Measurements from ENCODE around the gene KRT38. TPM values are rescaled to one million over a fixed set of nuclear protein-coding genes. Genes with fewer than 3 reads are reported as not detected.

The KRT38 gene
- not detected for total RNA-seq

GRCh38 chr17:41440531-41441033, at the start of gene KRT38:
KRT38 (minus strand) TSS chr17:41440983; CDS start chr17:41440921, 62 bp downstream.
- no peak for DNase-seq (ENCODE audit: low spot score)
- no peak for ATAC-seq

- no peak for DNase-seq (ENCODE audit: low spot score)
Measured at GRCh38 chr17:41489531-41489930, 48.7 kb upstream of the KRT38 start, which contains the start of gene KRT36. KRT36 (minus strand) TSS chr17:41489910; CDS start chr17:41489864, 46 bp downstream.

GRCh38 chr17:41486809-41487530, 46.2 kb upstream of the KRT38 start:
- peak; percentile 48 for ATAC-seq
- DNase-seq (ENCODE audit: low spot score): no peak

More at GRCh38 chr17:41489531-41489930, 48.7 kb upstream of the KRT38 start, which contains the start of gene KRT36:
- ATAC-seq: no peak

- no peak for DNase-seq (ENCODE audit: low spot score)
Measured at GRCh38 chr17:41486316-41486715, 45.5 kb upstream of the KRT38 start.

GRCh38 chr17:41484920-41485904, 44.4 kb upstream of the KRT38 start:
- ATAC-seq: no peak
- DNase-seq (ENCODE audit: low spot score): no peak

More at GRCh38 chr17:41486316-41486715, 45.5 kb upstream of the KRT38 start:
- no peak for ATAC-seq

GRCh38 chr17:41483991-41484826, 43.4 kb upstream of the KRT38 start:
- no peak for DNase-seq (ENCODE audit: low spot score)
- ATAC-seq: no peak

GRCh38 chr17:41483531-41483930, 42.7 kb upstream of the KRT38 start:
- DNase-seq (ENCODE audit: low spot score) (no peak), ATAC-seq (no peak)

- ATAC-seq: no peak
- no peak for DNase-seq (ENCODE audit: low spot score)
Measured at GRCh38 chr17:41481036-41481435, 40.3 kb upstream of the KRT38 start, which contains the start of gene KRT35. KRT35 (minus strand) TSS chr17:41481151; CDS start chr17:41481097, 54 bp downstream.

GRCh38 chr17:41480581-41480980, 39.8 kb upstream of the KRT38 start:
- no peak for ATAC-seq

GRCh38 chr17:41480136-41480535, 39.4 kb upstream of the KRT38 start:
- ATAC-seq (no peak), DNase-seq (ENCODE audit: low spot score) (no peak)

More at GRCh38 chr17:41480581-41480980, 39.8 kb upstream of the KRT38 start:
- DNase-seq (ENCODE audit: low spot score): no peak

- no peak for ATAC-seq
- DNase-seq (ENCODE audit: low spot score): no peak
Measured at GRCh38 chr17:41478237-41478636, 37.5 kb upstream of the KRT38 start.

- ATAC-seq: no peak
- DNase-seq (ENCODE audit: low spot score): no peak
Measured at GRCh38 chr17:41476866-41477815, 36.4 kb upstream of the KRT38 start.

- no peak for ATAC-seq
- no peak for DNase-seq (ENCODE audit: low spot score)
Measured at GRCh38 chr17:41475421-41475820, 34.6 kb upstream of the KRT38 start.

- ATAC-seq: no peak
- DNase-seq (ENCODE audit: low spot score): no peak
Measured at GRCh38 chr17:41474863-41475262, 34.1 kb upstream of the KRT38 start.

GRCh38 chr17:41468346-41468745, 27.6 kb upstream of the KRT38 start:
- no peak for ATAC-seq

GRCh38 chr17:41467561-41467960, 26.8 kb upstream of the KRT38 start:
- DNase-seq (ENCODE audit: low spot score) (no peak), ATAC-seq (no peak)

More at GRCh38 chr17:41468346-41468745, 27.6 kb upstream of the KRT38 start:
- DNase-seq (ENCODE audit: low spot score): no peak

- ATAC-seq (no peak), DNase-seq (ENCODE audit: low spot score) (no peak)
Measured at GRCh38 chr17:41466988-41467387, 26.2 kb upstream of the KRT38 start, which contains the start of gene KRT32. KRT32 (minus strand) TSS chr17:41467386; CDS start chr17:41467325, 61 bp downstream.

GRCh38 chr17:41464682-41465081, 23.9 kb upstream of the KRT38 start:
- no peak for DNase-seq (ENCODE audit: low spot score)
- no peak for ATAC-seq

GRCh38 chr17:41464173-41464572, 23.4 kb upstream of the KRT38 start:
- ATAC-seq: no peak
- no peak for DNase-seq (ENCODE audit: low spot score)

All from left lobe of liver (tissue), 2 donors.